HL-60/S4 treated with retinoic acid at 250 ng/mL for 4 days and 3 days (cell line): ENCODE measurements around the gene PRPF18.

Experiments
- in situ Hi-C: fragments of 300-500 bp; cut with MboI; formaldehyde crosslinking; loops from 2 replicates; pipeline ENCODE4 v1.7.0; 2022; ENCODE audit warnings: low sequenced_read_pairs

PRPF18 gene

GRCh38 chr10:13604357-13605040 lies 17.7 kb downstream of the PRPF18 start:
- in situ Hi-C loops: no loop called here

DNA sequence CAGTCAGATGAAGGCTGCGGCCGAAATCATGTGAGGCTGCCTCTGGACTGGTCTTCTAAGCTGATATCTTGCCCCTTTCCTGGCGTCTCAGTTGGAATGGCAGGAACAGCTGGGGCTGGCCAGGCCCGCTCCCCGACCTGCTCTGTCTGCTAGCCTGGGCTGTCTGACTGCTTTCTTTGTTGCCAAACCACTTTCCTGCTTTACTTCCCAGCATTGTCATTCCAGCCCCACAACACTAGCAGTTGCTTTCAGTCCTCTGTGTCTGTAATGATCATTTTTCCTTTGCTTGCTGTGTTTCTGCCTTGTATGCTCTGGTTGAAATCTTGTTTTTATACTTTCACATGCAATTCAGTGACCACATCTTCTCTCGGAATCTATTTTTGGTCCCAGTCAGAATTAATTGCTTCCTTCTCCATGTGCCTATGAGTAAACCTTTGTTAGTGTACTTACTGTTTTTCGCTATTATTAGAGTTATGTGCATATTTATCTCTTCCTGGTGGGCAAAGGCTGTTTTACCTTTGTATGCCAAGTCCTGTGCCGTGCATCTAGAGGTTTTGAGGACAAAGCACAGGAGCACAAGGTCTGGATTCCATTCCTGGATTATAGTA lies 21.6 kb downstream of the PRPF18 start:
- in situ Hi-C loops: no loop called here

DNA sequence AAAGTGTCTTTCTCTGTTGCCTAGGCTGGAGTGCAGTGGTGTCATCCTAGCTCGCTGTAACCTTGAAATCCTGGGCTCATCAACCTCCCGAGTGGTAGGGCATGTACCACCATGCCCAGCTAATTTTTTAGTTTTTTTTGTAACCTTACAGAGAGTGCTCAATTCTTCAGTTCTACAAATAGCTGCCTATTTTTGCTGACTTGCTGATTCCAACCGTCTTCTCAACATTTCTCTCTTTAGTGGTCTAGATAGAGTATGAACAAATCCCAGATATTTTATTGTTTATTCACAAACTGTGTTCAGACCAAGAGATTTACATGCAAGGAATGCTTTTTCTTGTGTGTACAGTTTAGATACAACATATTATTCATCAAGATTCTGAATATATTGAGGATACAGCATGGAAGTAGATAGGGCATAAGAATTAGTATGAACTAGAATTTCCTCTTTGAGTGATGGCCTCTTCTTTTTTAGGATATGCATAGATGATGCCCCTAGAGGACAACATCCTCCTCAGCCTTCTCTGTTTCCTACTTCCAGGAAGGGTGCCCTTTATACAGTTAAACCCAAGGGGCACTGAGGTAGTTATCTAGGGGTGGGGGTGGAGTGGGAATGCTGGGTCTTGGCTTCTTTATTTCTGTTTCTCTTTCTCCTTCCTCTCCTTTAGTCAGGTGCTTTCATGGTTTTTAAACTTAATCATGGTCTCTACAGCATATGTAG lies 26.0 kb downstream of the PRPF18 start:
- in situ Hi-C loops: no loop called here

- in situ Hi-C loops: no loop called here
Measured at GRCh38 chr10:13613519-13613918, 26.8 kb downstream of the PRPF18 start.

GRCh38 chr10:13614530-13615332 lies 28.0 kb downstream of the PRPF18 start:
- in situ Hi-C loops: no loop called here

- in situ Hi-C loops: no loop called here
Measured at GRCh38 chr10:13615650-13616300, 29.0 kb downstream of the PRPF18 start.

DNA sequence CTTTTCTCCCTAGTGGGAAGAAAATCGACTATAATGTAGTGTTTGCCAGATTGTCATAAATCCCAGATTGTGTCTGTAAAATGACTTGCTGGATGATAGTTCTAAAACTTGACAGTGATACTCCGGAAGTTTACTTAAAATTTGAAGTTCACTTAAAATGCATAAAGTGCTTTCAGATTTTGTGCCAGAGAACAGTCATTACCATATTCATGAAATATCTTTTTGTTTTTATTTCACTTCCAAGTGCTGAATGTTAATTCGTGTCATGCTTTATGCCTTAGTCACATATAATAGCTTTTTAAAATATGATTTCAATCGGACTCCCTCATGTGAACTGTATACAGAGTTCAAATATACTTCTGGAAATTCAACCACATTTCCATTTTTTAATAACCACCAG lies 30.4 kb downstream of the PRPF18 start:
- in situ Hi-C loops: no loop called here

- in situ Hi-C loops: no loop called here
Measured at GRCh38 chr10:13621931-13622330, 35.2 kb downstream of the PRPF18 start.

DNA sequence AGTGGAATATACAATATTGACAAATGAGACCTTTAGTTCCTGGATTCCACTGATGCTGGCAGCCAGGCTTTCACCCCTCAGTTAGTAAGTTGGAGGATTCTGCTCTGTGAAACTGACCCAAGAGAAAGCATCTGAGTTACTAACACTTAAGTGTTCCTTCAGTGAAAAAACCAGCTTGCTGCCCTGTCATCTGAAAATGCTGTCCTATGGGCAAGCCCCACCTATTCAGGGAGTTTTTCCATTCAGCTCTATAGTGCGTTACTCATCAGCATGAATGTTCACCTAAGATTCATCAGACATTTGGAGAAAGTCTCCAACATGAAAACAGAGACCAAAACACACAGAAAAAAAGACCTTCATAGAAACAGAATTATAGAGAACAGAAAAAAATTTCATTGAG lies 37.9 kb downstream of the PRPF18 start:
- in situ Hi-C loops: no loop called here

- in situ Hi-C loops: no loop called here
Measured at GRCh38 chr10:13627459-13628310, 40.9 kb downstream of the PRPF18 start.

DNA sequence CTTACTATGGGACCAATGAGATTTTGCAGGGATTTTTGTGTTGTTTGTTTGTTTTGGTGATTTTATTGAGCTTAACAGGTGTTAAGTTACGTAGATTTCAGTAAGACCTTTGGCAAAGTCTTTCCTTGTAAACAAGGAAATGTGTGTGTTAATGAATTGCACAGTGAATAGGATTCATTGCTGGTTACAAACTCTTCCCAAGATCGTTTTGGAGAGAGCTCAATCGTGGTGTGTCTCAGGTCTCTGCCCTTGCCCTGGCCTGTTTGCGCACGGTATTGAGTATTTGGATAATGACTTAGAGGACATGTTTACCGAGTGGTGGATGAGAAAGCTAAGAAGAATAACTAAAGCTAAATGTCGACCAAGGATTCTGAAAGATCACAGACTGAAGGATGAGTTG lies 41.9 kb downstream of the PRPF18 start:
- in situ Hi-C loops: no loop called here

DNA sequence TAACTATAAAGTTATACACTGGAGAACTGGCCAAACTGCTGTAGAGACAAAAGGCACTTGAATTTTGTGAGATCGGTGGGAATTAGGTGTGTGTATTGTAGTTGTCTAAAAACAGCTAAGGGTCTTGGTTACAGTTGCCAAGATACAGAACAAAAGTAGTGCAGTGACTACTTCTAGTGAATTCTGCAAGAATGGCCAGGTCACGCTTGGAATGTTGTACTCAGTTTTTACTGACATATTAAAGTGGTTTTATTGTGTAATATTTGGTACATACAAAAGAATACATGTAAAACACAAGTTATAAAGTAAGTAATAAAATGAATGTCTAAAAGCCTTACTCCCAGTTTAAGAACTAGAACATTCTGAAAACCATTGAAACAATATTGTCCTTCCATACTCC lies 42.4 kb downstream of the PRPF18 start:
- in situ Hi-C loops: no loop called here

DNA sequence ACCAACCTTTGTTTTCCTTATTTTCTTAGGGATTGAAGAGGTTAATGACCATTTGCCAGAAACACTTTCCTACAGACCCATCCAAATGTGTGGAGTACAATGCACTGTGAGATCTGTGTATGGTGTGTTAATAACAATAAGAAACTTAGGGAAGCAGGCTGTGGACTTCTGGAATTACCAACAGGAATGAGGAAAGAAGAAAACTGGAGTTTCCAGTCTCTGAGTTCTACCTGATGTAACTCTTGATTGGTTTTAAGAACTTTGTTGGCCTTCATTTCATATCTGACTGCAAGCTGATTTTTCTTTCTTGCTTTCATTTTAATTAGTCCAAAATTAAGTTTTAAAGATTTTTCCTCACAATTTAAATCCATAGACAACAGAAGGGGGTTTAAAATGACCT lies 43.5 kb downstream of the PRPF18 start:
- in situ Hi-C loops: no loop called here

DNA sequence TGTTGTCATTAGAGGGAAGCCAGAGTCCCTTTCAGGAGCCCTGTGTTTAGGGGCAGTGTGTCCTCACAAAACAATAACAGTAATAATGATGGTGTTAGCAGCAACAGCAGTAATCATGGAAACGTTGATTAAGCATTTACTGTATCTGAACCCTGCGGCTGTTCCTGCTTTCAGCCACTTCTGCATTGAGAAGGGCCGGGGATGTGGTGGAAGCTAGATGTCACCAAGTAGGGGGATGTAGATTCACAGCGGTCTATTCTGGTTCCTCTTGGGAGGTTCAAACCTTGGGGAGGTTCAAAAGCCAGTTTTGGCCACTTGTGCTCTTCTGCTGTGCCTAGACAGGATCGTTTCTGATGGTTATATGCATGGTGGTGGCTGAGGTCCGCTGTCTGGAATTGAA lies 44.8 kb downstream of the PRPF18 start:
- in situ Hi-C loops: no loop called here

DNA sequence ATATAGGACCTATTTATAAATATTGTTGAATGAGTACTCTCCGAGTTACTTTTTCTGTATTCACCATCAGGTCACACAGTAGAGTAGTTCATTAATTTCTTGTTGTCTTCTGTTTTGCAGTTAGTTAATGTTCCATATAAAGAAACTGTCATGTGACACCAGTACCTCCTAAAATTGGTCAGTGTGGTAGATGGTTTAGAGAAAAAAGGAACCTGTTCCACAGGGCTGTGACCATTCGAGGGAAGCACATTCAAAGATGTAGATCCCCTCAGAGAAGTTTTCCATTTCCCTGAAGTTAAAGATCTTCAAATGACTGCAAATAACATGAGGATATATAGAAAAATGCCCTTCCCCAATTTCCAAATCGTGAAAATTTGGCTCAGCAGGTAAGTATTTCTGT lies 45.7 kb downstream of the PRPF18 start:
- in situ Hi-C loops: no loop called here

GRCh38 chr10:13632884-13633440 lies 46.2 kb downstream of the PRPF18 start:
- in situ Hi-C loops: no loop called here

GRCh38 chr10:13633689-13634088 lies 46.9 kb downstream of the PRPF18 start:
- in situ Hi-C loops: no loop called here

DNA sequence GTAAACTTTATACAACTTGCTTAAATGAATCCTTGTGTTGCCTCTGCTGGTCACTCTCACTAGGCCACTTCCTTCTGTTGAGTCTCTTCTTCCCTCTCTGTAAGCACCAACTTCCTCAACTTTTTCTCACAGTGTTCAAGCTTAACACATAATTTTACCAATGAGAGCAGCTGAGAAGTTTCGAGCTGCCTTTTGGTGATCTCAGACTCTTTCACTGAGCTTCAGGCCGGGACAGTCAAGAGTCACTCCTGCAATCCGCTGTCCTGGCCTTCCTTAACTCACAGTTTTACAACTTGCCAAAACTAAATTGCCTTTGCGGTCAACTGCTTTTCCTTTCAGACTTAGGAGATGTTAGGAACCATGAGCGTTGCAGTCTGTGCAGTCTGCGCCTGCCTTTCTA lies 47.4 kb downstream of the PRPF18 start:
- in situ Hi-C loops: no loop called here

DNA sequence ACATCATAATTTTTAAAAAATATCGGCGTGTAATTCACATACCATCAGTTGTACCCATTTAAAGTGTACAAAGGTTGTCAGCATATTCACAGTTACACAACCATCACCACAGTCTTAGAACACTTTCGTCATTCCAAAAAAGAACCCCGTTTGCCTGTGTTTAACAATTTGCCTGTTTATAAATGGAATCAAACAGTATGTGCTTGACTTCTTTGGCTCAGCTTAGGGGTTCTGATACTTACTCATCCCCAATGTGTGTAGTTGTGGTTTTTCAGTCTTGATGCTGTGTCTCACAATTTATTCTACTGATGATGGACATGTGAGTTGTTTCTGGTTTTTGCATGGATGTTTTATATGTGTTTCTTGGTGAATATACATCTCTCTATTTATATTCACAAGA lies 50.0 kb downstream of the PRPF18 start:
- in situ Hi-C loops: no loop called here
